GM12878 (cell line): ENCODE data around the gene MUTYH. TPM values are rescaled to one million over a fixed set of nuclear protein-coding genes. Genes with fewer than 3 reads are reported as not detected.

Experiments used
- ATAC-seq: fragments of 200-7000 bp; cut with Tn5 transposase; 3 replicates; pipeline ENCODE4 v1.9.1; 2020; ENCODE audit warnings: mild to moderate bottlenecking, moderate library complexity
- BruUV-seq: library from RNA; stranded (reverse); fragments of 400-500 nt; replicated peaks from 2 replicates; lab custom pipeline; 2021; lab: Mats Ljungman, UMichigan
- CTCF ChIA-PET: fragments of 300-600 bp; sonication (Branson Sonifier 250); formaldehyde crosslinking; extraction: SDS; loops from one replicate; lab custom pipeline; 2021; ENCODE audit warnings: inconsistent platforms; lab: Yijun Ruan, JAX
- POLR2A ChIA-PET: fragments of 350-600 bp; formaldehyde crosslinking; extraction: SDS; loops from one replicate; lab custom pipeline; 2021; ENCODE audit warnings: inconsistent platforms; lab: Charles Lee
- RAD21 ChIA-PET: fragments of 300-600 bp; sonication (Branson Sonifier 250); formaldehyde crosslinking; loops from one replicate; lab custom pipeline; 2023; ENCODE audit warnings: antibody characterized with exemption; ENCODE audit not compliant: unreplicated experiment; lab: Charles Lee
- SMC1A ChIA-PET: fragments of 300-600 bp; sonication (Branson Sonifier 250); formaldehyde crosslinking; loops from one replicate; lab custom pipeline; 2023; ENCODE audit not compliant: unreplicated experiment, uncharacterized antibody; lab: Charles Lee
- DNase-seq: peaks from one replicate; pipeline ENCODE4 v3.0.0-alpha.2; 2011; ENCODE audit warnings: low read depth, low spot score
- FAIRE-seq: peaks from 3 replicates; lab custom pipeline; 2011; peaks lifted over from hg19 to GRCh38; lab: Jason Lieb, UNC
- H2AFZ ChIP-seq: 2 replicates; pipeline ENCODE4 v1.6.0; 2011; ENCODE audit warnings: low read depth, low read length, control low read depth; ENCODE audit not compliant: control insufficient read depth
- H3K27ac ChIP-seq: 2 replicates; pipeline ENCODE4 v1.5.1; 2011; ENCODE audit warnings: control low read depth; ENCODE audit not compliant: control insufficient read depth, insufficient read depth
- H3K27me3 ChIP-seq, 2 experiments: replicated peaks in 1 of 2; 2 replicates each; pipeline versions ENCODE4 v1.6.0 to v1.6.1; 2011; ENCODE audit warnings: low read length in 1 of 2; ENCODE audit not compliant: control insufficient read depth in 2 of 2, insufficient read depth in 2 of 2
- H3K36me3 ChIP-seq, 2 experiments: 2 replicates each; pipeline ENCODE4 v1.5.1; 2011; ENCODE audit warnings: low read length in 1 of 2; ENCODE audit not compliant: control insufficient read depth in 2 of 2, insufficient read depth in 2 of 2
- H3K4me1 ChIP-seq: 2 replicates; pipeline ENCODE4 v1.6.1; 2011; ENCODE audit warnings: mild to moderate bottlenecking, low read length, moderate library complexity, mixed read lengths; ENCODE audit not compliant: control insufficient read depth, insufficient read depth
- H3K4me2 ChIP-seq: 2 replicates; pipeline ENCODE4 v1.6.0; 2011; ENCODE audit warnings: control low read depth; ENCODE audit not compliant: control insufficient read depth, insufficient read depth
- H3K4me3 ChIP-seq: fragments of 200-600 bp; sonication (generic); 2 replicates; pipeline ENCODE4 v1.5.1; 2016
- H3K79me2 ChIP-seq: 2 replicates; pipeline ENCODE4 v1.6.0; 2011; ENCODE audit warnings: low read length; ENCODE audit not compliant: control insufficient read depth, insufficient read depth
- H3K9ac ChIP-seq: 2 replicates; pipeline ENCODE4 v1.8.0; 2011; ENCODE audit warnings: low read length, control low read depth, mixed read lengths; ENCODE audit not compliant: control insufficient read depth, insufficient read depth
- H3K9me3 ChIP-seq: replicated peaks from 3 replicates; pipeline ENCODE4 v1.5.1; 2011; ENCODE audit warnings: mild to moderate bottlenecking, low read length; ENCODE audit not compliant: control insufficient read depth, insufficient read depth
- H4K20me1 ChIP-seq: 2 replicates; pipeline ENCODE4 v1.6.0; 2011; ENCODE audit not compliant: control insufficient read depth, insufficient read depth
- ATF7 ChIP-seq: fragments of 450-650 bp; IDR thresholded peaks from 2 replicates; pipeline ENCODE4 v1.6.1; 2016; ENCODE audit warnings: low read depth, mild to moderate bottlenecking
- CBFB ChIP-seq: IDR thresholded peaks from 2 replicates; pipeline ENCODE4 v1.6.1; 2016; ENCODE audit warnings: antibody characterized with exemption, low read depth
- FOXM1 ChIP-seq: IDR thresholded peaks from 2 replicates; pipeline ENCODE4 v1.6.1; 2012; ENCODE audit warnings: low read depth, mild to moderate bottlenecking, inconsistent platforms, low read length, moderate library complexity
- HDAC6 ChIP-seq: fragments of 200-600 bp; sonication (generic); IDR thresholded peaks from one replicate; pipeline ENCODE4 v1.8.0; 2017; ENCODE audit warnings: antibody characterized with exemption; ENCODE audit not compliant: unreplicated experiment
- IKZF2 ChIP-seq, 2 experiments: fragments of 450-650 bp; IDR thresholded peaks; 2 replicates each; pipeline ENCODE4 v1.6.1; 2017; ENCODE audit warnings: mild to moderate bottlenecking in 2 of 2, moderate library complexity in 2 of 2
- NR2C2 ChIP-seq: IDR thresholded peaks from 2 replicates; pipeline ENCODE4 v1.6.1; 2011; ENCODE audit warnings: borderline replicate concordance, low read depth; ENCODE audit not compliant: control insufficient read depth, insufficient read length
- SUPT20H ChIP-seq: IDR thresholded peaks from 2 replicates; pipeline ENCODE4 v1.6.1; 2011; ENCODE audit warnings: low read depth, mild to moderate bottlenecking, low read length, moderate library complexity, borderline replicate concordance; ENCODE audit not compliant: control insufficient read depth
- TCF3 ChIP-seq: IDR thresholded peaks from 2 replicates; pipeline ENCODE4 v1.6.1; 2012; ENCODE audit warnings: low read depth, mild to moderate bottlenecking, low read length, borderline replicate concordance; ENCODE audit not compliant: insufficient read depth
- TCF7 ChIP-seq: IDR thresholded peaks from 2 replicates; pipeline ENCODE4 v1.6.1; 2014; ENCODE audit warnings: antibody characterized with exemption, borderline replicate concordance
- ZNF687 ChIP-seq: fragments of 450-650 bp; IDR thresholded peaks from 2 replicates; pipeline ENCODE4 v1.6.1; 2017; ENCODE audit warnings: mild to moderate bottlenecking, moderate library complexity
- WGBS: methylation state at CpG from one replicate; pipeline ENCODE4 v1.1.6; 2016; ENCODE audit warnings: low lambda C conversion rate; ENCODE audit not compliant: insufficient replicate concordance, insufficient coverage; ENCODE audit errors: missing lambda C conversion rate; 5-methylcytosine and 5-hydroxymethylcytosine counted together
- in situ Hi-C: fragments of 300-500 bp; cut with MboI; formaldehyde crosslinking; loops from 9 replicates; pipeline ENCODE4 v1.14.3; 2018; ENCODE audit warnings: mixed read lengths
- intact Hi-C: fragments of 100-400 bp; cut with micrococcal nuclease; formaldehyde crosslinking; loops from one replicate; pipeline ENCODE4 v1.14.2; 2022; ENCODE audit not compliant: unreplicated experiment
- polyA plus RNA-seq, 11 experiments: library from polyadenylated mRNA; depleted of rRNA in 4 of 11; unstranded in 6 of 11; stranded (reverse) in 5 of 11; fragments of >200 nt; fragmentation: Nextera tagmentation in 4 of 11; fragmentation: Illumina TruSeq in 1 of 11; extraction: Ambion mirVana in 4 of 11; extraction: Trizol in 1 of 11; gene quantifications; 1 replicate in 1 of 11; 2 replicates in 10 of 11; pipeline versions ENCODE4 v1.2.1 to v1.2.3, GENCODE V29; 2011 to 2016; ENCODE audit warnings: inconsistent platforms in 2 of 11, missing spikeins in 2 of 11, low read depth in 1 of 11
- total RNA-seq, 4 experiments: library from RNA; depleted of rRNA in 3 of 4; stranded (reverse); fragments of >200 nt in 3 of 4; fragmentation: Illumina TruSeq in 1 of 4; extraction: Trizol in 1 of 4; gene quantifications; 2 replicates each; pipeline versions ENCODE4 v1.2.1 to v1.2.3, GENCODE V29; 2013 to 2021
- TF ChIP-seq, protein P1 (sequence below): fragments of 450-650 bp; IDR thresholded peaks from 2 replicates; pipeline ENCODE4 v1.6.1; 2017; ENCODE audit warnings: borderline replicate concordance

The MUTYH gene
- total and polyA plus RNA-seq, 10 of the 15 experiments (the other 5 are each of a cell fraction or from before 2014, with no cell fraction given): 2.5 to 42.0 (median 30.0) TPM

DNA sequence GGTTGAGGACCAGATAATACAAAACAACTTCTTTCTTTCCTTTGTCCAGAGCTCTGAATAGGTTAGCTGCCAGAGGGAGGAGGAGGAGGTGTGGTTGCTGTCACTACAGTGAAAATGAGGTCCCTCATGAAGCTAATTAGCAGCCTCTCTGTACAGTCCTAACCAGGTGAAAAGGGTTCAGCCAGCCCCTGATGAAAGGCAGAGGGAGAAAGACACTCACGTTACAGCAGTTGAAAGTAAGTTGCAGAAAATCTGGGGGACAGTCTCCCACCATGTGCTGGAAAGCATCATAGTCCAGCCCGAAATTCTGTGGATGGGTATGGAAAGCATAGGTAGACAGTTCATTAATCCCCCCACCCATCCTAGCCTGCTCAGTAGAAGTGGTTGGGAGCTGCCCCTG lies 6.2 kb upstream of the MUTYH start:
- no peak overlapping the region for H3K4me3 ChIP-seq
- ChIA-PET RAD21 (interaction anchor here (0.8 to 1.4 kb wide), 3 partner anchors 14 to 332 kb away, joined by 3 to 5 read pairs (median 4); no protein-coding TSS in a partner anchor), SMC1A (interaction anchor here (1.3 kb wide), 1 partner anchor 10 kb away, joined by 3 read pairs; no protein-coding TSS in a partner anchor), CTCF (interaction anchor here (0.5 to 4.1 kb wide), 5 partner anchors 41 to 333 kb away, joined by 3 to 25 read pairs (median 4); partner anchors contain the start of gene TESK2), POLR2A (interaction anchor here (1.3 kb wide), 1 partner anchor 9 kb away, joined by 4 read pairs; no protein-coding TSS in a partner anchor)
- DNase-seq (no peak), FAIRE-seq (no peak), ATAC-seq (no peak)
- H3K4me2 ChIP-seq: no peak overlapping the region
- intact Hi-C loops: no loop called here
- no TSS peak for BruUV-seq
- peaks cover 19 to 27% of the 10 kb centered on the region in 2 experiments for H3K36me3 ChIP-seq
- no peaks in the 10 kb centered on the region for H3K9me3 ChIP-seq
- WGBS: 50% methylated on average over 2 of the region's 2 CpGs
- H3K27ac ChIP-seq: no peak overlapping the region
- H4K20me1 ChIP-seq: no peaks in the 10 kb centered on the region
- 0 out of 2 replicates have a peak, but pooled peaks cover 5% of the 10 kb centered on the region for H3K4me1 ChIP-seq
- in situ Hi-C loops: no loop called here
- no peak overlapping the region for H3K9ac ChIP-seq
- peaks cover 10% of the 10 kb centered on the region for H3K79me2 ChIP-seq
- no peak overlapping the region for H2AFZ ChIP-seq
- H3K27me3 ChIP-seq: no peaks in the 10 kb centered on the region
- TF ChIP-seq IKZF2 (IDR thresholded peaks at IDR 0.05): no peak
- TF ChIP-seq CBFB: no peak
- no peak for TF ChIP-seq TCF3

GRCh38 chr1:45345014-45345413 lies 4.8 kb upstream of the MUTYH start:
- CTCF ChIA-PET: interaction anchor here (1.6 to 6.6 kb wide), 3 partner anchors 40 to 148 kb away, joined by 3 to 94 read pairs (median 25); partner anchors contain the start of gene TESK2
- no peaks in the 10 kb centered on the region for H4K20me1 ChIP-seq
- H3K27me3 ChIP-seq: no peaks in the 10 kb centered on the region
- no peaks in the 10 kb centered on the region for H3K9me3 ChIP-seq
- H3K79me2 ChIP-seq: peaks cover 25% of the 10 kb centered on the region
- H3K4me1 ChIP-seq: peaks cover 11% of the 10 kb centered on the region
- RAD21 ChIA-PET: interaction anchor here (1.4 kb wide), 1 partner anchor 15 kb away, joined by 5 read pairs; no protein-coding TSS in a partner anchor
- H3K27ac ChIP-seq: no peak overlapping the region
- POLR2A ChIA-PET: interaction anchor here (0.9 kb wide), 1 partner anchor 25 kb away, joined by 3 read pairs; no protein-coding TSS in a partner anchor
- DNase-seq: no peak
- ATAC-seq: no peak
- SMC1A ChIA-PET: interaction anchor here (1.6 to 7.9 kb wide), 2 partner anchors 18 to 155 kb away, joined by 3 to 49 read pairs; partner anchors contain the start of genes CCDC163, HPDL and MMACHC
- in situ Hi-C loops (no loop called here), intact Hi-C loops (no loop called here)
- no peak overlapping the region for H3K4me3 ChIP-seq
- H3K4me2 ChIP-seq: no peak overlapping the region
- no peak for FAIRE-seq
- 98% methylated on average over 13 of the region's 13 CpGs for WGBS
- peaks cover 19 to 27% of the 10 kb centered on the region in 2 experiments for H3K36me3 ChIP-seq
- H2AFZ ChIP-seq: no peak overlapping the region
- no TSS peak for BruUV-seq
- H3K9ac ChIP-seq: no peak overlapping the region
- TF ChIP-seq FOXM1 (no peak), TCF7 (no peak), HDAC6 (no peak), SUPT20H (no peak), ZNF687 (no peak), NR2C2 (no peak), ATF7 (no peak)
- TF ChIP-seq, protein P1, sequence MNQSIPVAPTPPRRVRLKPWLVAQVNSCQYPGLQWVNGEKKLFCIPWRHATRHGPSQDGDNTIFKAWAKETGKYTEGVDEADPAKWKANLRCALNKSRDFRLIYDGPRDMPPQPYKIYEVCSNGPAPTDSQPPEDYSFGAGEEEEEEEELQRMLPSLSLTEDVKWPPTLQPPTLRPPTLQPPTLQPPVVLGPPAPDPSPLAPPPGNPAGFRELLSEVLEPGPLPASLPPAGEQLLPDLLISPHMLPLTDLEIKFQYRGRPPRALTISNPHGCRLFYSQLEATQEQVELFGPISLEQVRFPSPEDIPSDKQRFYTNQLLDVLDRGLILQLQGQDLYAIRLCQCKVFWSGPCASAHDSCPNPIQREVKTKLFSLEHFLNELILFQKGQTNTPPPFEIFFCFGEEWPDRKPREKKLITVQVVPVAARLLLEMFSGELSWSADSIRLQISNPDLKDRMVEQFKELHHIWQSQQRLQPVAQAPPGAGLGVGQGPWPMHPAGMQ: no peak
